Stimulated activated CD8-positive, alpha-beta memory T cell treated with anti-CD3 and anti-CD28 coated beads, Interleukin-12 subunit alpha, Interleukin-12 subunit beta, amount 100 ng/mL, for 24 hours (primary cell): ENCODE results near the gene SLC6A3.
"Not testable (repeated sequence)": the region's sequence is repeated elsewhere in the genome, so short reads cannot be mapped to it uniquely, and the experiment has no call there.

Experiments
- DNase-seq: peaks from one replicate; pipeline ENCODE4 v3.0.0-alpha.2; 2020; ENCODE audit errors: extremely low read depth

The SLC6A3 gene

DNA sequence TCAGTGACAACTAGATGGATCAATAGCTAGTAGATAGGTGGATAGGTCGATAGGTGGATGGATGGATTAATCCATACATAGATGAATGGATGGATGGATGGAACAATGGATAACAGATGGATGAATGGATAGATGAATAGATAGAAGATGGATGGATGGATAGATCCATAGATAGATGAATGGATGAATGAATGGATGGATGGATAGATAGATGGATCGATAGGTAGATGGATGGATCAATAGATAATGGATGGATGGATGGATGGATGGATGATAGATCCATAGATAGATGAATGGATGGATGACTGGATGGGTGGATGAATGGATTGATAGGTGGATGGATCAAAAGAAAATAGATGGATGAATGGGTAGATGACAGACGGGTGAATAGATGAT lies 5.1 kb downstream of the SLC6A3 start:
- no peak for DNase-seq

DNA sequence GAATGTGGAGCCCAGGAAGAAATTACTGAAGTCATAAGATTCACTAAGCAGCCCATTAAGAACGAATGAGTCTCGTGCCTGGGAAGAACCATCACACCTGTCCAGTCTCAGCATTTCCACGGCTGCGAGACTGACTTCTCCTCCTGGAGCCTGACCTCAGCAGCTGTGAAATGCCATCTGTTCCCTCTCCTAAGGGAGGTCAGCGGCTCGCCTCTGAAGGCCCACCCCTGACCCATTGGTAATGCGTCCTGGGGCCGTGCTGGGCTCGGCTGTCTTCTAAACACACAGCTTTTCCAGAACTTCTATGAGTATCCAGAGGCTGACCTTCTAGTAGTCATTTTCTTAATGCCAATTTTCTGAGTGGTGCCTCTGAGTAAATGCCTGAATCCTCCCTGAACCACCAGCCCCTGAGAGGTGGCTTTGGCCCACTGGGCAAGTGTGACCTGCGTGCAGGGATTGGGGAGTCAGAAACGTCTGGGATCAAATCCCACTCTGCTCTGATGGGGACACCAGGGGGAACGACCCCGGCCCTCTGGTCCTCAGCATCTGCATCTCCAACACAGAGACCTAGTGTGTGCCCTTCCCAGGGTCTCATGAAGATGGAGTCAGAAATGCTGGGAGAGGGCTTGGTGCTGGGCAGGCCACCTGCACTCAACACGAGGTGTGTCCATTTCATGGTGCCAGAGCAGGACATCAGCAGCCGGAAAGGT lies 5.7 kb downstream of the SLC6A3 start:
- no peak for DNase-seq

DNA sequence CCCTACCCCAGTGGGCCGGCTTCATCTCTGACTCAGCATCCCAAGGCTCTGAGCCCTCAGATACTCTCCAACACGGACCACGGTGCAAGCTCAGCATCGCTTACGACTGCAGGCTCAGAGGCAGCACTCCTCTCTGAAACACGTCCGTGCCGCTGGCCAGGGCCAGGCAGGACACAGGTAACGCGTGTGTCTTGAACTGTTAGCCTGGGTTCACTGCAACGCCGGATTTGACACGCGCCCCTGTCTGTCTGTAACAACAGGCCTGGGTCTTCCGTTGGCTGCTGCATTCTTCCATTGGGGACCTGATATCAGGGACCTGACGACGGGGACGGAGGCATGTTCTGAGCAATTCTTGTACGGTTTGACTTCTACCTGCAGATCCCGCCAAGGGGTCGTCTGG lies 6.4 kb downstream of the SLC6A3 start:
- no peak for DNase-seq

DNA sequence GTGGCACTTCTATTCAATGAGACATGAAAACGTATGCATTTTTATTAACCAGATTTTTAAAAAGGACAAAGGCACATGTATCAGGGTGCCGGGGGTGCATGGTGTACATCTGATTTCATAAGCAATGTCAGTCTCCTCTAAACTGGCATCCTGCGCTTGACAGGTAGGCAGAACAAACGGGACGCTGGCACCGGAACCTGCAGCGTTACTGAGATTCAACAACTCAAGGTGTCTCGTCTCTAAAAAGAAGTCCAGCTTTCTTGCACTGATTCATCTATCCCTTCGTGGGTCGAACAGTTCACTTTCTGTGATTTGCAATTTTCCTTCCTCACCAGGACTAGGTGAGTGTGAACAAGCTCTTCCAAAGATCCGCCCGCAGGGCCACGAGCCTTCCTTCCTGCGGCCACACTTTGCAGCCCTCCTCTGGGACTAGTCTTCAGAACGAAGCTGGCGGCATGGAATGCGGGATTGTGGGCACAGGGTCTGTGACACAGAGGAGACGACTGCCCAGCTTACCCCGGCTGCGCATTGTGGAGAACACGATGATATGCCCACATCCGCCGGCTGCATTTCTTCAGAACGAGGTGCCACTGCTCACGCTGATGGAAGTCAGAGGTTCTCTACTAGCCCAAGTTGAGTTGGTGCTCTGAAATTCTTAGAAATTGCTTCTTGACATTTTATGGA lies 7.2 kb downstream of the SLC6A3 start:
- DNase-seq = no peak

DNA sequence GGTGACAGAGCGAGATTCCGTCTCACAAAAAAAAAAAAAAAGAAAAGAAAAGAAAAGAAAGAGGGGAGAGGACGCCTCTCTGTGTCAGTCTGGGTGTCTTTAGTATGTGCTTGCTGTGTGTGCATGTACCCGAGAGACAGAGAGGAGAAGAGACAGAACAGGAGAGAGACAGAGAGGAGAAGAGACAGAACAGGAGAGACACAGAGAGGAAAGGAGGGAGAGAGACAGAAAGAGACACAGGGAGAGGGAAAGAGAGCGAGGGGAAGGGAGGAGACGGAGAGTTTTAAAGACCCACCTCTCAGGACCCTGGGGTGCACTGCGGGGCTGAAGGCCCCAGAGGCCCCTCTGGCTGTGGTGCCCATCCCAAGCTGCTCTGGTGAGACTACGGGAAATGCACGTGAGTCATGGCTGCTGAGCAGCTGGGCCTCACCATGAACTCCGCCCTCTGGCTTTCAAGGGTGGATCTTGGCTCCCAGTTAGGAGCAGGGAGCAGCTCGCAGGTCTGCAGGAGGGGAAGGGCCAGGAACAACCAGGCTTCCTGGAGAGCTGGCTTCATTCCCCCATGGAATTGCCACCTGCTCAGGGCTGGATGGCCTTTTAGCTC lies 7.9 kb downstream of the SLC6A3 start:
- no peak for DNase-seq

DNA sequence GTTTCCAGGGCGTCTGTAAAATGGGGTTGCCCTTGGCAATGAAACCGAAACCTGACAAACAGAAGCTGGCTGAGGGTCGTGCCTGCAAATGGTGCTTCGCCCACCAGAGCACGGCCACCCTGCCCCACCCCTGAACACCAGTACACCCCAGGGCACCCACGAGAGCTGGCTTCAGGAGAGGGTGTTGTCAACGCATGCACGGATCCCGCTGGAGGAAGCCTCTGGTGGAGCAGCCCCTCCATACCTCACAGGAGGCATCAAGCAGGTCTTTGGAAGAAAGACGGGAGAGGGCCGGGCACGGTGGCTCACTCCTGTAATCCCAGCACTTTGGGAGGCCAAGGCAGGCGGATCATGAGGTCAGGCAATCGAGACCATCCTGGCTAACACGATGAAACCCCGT lies 8.6 kb downstream of the SLC6A3 start:
- DNase-seq = no peak

DNA sequence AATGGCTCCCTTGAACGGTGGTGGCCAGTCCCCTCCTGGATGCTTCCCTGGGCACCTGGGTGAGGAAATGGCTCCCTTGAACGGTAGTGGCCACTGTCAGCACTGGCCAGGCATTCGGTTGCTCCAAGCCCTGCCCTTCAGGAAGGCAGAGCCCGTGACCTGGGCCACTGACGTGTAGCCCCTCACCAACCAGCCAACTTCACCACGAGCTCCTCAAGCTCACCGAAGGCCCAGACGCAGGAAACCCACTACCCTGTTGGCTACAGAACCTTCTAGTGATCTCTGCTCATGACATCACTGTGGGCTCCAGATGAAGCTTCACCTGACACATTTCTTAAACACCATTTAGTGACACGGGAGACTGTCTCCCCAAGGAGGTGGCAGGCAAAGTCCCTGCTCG lies 9.2 kb downstream of the SLC6A3 start:
- no peak for DNase-seq

DNA sequence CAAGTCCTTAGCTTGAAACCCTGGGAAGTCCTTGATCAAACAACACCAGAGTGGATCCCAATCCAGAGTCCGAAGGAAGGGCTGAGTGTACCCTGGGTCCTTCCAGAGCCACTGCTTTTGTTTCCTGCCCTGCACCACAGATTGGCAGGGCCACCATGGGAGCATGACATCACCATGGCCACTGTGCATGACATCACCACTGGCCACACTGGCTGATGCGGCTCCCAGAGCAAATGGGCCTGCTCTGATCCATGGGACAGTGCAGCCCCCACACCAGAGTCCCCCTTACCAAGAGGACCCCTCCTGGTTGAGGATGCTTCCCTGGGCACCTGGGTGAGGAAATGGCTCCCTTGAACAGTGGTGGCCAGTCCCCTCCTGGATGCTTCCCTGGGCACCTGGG lies 9.9 kb downstream of the SLC6A3 start:
- no peak for DNase-seq

DNA sequence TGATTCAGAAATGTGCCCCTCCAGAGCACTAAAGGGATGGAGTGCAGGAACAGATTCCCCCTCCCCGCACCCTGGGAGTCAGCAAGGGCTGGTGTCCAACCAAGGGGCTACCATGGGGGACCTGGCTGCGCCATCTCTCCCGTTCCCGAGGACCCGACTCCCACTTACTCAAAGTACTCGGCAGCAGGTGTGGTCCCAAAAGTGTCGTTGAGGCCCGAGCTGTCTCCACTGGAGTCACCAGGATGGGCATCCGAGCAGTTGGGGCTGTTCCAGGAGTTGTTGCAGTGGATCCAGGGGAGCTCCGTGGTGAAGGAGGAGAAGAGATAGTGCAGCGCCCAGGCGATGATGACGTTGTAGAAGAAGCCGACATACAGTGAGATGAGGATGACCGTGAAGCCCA lies 12.9 kb downstream of the SLC6A3 start:
- DNase-seq = no peak

DNA sequence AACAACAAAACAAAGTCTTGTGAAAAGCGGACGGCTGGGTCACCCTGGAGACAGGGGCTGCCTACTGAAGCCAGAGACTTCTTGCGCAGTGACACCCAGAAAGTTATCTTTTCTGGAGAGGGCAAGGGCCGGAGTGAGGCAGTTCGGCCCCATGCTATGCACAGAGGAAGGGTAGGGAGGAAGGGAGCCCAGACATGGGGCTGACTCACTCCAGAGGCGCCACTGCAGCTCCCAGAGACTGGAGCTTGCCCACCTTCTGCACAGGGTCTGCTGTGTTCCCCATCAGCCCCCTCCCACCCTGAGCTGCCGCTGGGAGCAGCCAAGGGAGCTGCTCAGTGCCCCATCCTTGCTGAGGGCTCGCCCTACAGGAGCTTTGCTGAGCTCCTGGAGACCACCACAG lies 13.3 kb downstream of the SLC6A3 start:
- no peak for DNase-seq

DNA sequence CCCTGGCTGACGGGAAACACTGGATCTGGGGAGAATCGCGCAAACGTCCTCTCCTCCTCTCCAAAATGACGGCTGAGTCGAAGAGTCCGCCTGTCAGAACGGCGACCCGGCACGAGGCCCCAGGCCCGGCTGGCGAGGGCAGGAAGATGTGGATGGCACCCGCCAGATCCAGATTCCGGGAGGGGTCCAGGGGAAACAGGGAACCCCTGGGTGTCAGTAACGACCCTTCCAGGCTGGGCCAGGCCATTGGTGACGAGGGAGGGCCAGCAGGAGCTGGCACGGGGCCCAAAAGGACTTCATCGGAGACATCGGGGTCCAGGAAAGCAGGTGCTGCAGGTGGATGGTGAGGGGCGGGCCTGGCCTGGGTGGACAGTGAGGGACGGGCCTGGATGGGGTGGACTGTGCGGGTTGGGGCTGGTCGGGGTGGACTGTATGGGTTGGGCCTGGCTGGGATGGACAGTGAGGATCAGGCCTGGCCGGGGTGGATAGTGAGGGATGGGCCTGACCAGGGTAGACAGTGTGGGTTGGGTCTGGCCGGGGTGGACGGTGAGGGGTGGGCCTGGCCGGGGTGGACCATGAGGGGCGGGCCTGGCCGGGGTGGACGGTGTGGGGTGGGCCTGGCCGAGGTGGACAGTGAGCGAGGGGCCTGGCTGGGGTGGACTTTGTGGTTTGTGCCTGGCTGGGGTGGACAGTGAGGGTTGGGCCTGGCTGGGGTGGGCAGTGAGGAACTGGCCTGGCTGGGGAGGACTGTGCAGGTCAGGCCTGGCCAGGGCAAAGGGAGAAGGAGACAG lies 14.0 kb downstream of the SLC6A3 start:
- DNase-seq = no peak

DNA sequence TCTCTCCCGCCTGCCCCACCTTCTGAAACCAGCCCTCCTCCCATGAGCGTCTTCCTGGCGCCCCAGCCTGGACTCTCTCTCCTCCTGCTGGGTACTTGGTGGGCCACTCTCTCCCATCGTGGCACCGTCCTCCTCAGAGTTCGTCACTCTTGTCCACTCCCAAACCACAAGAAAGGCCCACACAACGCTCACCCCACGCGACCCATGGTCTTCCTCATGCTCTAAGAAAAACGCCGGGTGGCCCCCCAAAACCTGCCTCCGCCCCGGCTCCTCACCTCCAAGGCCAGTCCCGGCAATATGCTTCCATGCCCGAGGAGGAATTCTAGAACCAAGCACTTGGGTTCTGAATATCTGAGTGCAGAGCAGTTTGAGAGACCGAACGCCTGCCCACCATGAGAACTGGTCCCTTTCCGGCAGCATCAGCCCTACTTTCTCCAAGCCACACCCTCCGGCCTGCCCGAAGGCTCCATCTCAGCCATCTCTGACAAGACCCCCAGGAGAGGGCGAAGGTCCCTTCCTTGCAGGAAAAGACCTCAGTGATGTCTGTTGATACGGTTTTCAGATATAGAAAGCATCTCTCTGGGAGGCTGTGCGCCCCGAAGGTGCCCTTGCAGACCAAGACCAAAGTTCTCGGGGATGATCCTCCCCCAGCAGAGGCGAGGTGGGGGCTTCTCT lies 15.0 kb downstream of the SLC6A3 start:
- DNase-seq = no peak

DNA sequence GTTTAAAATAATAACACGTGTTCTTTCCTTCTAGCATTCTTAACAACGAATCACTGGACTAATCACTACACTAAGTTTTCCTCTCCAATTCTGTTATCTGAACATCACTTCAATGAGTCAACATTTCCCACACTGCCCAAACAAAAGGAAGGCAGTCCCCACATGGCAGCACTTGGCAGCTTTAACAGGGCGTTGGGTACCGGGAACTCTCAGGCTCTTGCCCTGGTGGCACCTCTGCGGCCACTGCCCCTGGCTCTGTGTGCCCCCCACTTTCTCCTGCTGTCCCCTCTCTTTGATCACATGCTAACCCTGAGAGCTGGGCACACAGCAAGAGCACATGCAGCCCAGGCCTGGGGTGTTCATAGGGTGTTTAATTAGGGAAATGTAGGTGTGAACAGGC lies 15.7 kb downstream of the SLC6A3 start:
- no peak for DNase-seq

DNA sequence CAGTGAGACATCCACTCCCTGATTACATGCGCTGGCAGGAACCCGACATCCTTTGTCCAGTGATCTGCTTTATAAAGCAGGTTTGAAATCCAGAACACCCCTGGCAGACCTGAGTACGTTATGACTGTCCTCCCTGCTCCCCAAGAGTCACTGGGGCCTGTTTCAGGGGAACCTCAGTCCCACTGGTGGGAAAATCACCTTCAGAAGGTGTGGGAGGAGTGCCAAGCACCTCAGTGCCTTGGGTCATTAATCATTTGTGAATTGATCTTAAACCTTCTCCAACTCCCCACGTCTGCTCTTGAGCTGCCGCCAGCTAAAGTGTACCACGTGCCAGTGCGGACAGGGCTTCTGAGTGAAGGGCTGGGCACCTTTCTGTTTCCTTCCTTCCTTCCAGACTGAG lies 16.2 kb downstream of the SLC6A3 start:
- no peak for DNase-seq

DNA sequence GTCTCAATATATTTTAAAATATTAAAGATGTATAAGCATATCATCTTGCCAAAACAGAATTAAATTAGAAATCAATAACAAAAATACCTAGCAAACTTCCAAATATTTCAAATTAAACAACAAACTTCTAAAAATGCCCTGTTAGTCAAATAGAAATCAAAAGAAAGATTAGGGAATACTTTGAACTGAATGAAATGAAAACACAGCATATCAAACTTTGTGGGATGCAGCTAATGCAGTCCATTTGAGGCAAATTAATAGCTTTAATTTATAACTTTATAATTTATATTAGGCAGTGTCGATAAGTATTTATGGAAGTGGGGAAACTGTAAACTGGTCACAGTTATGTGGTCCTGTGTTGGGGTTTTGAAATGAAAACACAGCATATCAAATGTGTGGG lies 17.1 kb downstream of the SLC6A3 start:
- DNase-seq = no peak

DNA sequence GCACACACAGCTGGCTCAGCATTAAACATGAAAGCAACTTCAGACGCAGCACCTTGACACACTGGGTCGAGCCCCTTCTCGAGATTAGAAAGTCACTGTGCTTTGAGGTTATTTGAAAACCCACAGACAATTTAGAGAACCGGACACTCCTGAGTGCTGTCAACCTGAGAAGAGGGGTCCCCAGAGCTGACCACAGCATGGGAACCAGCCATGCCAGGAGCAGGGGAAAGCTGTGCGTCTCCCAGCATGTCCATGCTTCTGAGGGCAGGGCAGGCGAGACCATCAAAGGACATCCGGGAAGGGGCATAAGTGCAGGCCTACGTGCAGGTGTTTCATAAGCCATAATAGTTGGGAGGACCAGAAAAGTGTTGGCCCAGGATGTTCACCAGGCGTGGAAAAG lies 20.5 kb downstream of the SLC6A3 start:
- no peak for DNase-seq

DNA sequence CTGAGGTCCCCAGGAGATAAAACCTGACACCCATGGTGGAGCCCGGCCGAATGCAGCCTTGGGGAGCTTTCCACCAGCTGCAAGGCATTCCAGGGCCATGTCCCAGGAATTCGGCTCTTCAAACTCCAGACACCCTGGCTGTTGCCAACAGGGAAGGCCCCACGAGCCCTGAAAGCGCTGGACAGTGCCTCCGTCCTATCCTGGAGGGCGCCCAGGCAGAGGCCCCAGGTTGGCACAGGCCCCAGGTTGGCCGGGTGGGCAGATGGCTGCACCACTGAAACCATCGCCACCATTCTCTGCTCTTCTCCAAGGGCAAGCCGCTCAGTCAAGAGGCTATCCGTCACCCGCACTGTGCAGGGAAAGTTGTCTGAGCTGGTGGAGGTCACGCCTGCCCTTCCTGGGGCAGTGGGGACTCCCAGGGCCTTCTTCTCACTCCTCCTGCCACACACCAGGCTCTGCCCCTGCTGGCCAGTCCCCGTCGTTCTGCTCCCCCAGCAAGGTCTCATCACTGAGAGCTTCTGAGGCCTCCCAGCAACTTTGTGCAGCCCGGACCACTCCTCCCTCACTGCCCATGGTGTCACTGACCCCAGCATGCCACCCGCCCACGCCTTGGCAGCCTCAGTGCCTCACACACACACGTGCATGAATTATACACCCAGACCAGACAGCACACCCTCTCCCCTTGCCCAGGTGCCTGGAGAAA lies 21.2 kb downstream of the SLC6A3 start:
- DNase-seq = no peak

DNA sequence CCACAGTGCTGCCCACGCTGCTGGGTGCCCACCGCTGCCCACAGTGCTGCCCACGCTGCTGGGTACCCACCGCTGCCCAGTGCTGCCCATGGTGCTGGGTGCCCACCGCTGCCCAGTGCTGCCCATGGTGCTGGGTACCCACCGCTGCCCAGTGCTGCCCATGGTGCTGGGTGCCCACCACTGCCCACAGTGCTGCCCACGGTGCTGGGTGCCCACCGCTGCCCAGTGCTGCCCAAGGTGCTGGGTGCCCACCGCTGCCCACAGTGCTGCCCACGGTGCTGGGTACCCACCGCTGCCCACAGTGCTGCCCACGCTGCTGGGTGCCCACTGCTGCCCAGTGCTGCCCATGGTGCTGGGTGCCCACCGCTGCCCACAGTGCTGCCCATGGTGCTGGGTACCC lies 22.7 kb downstream of the SLC6A3 start:
- DNase-seq = not testable (repeated sequence)

DNA sequence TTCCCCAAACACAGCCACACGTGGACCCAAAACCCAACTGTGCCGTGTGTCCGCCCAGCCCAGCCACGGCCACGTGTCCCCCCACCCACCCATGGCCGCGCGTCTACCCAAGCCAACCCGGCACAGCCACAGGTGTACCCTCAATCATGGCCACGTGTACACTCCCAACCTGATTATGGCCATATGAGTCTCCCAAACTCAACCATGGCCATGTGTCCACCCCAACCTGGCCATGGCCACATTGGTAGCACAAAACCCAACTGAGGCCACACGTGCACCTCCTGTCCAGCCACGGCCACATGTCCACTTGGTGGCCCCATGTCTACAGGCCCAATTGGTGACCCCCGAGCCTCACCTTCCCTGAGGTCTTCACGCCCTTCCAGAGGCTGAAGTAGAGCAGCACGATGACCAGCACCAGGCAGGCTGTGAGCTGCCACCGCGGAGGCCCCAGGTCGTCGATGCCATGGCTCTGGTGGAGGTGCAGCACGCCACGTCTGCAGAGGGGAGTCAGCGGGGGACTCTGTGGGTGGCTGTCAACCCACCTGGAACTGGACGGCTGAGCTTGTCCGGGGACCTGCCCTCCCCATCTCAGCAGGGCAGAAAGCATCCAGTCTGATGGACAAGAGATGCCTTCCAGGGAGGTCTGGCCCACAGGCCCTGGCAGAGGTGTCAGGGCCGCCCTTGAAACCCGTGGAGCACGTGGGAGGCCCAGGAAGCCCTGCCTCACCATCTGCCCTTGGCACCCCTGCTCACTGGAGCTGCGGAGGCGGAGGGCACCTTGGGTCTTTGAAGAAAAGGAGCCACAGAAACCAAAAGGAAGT lies 23.5 kb downstream of the SLC6A3 start:
- DNase-seq = no peak
